ENCODE data around the gene SLC7A1. TPM values are rescaled to one million over a fixed set of nuclear protein-coding genes. Genes with fewer than 3 reads are reported as not detected.

SLC7A1 gene
- total and polyA plus RNA-seq, 4 donors, result 0.90 to 22.6 (median 1.4) TPM

DNA sequence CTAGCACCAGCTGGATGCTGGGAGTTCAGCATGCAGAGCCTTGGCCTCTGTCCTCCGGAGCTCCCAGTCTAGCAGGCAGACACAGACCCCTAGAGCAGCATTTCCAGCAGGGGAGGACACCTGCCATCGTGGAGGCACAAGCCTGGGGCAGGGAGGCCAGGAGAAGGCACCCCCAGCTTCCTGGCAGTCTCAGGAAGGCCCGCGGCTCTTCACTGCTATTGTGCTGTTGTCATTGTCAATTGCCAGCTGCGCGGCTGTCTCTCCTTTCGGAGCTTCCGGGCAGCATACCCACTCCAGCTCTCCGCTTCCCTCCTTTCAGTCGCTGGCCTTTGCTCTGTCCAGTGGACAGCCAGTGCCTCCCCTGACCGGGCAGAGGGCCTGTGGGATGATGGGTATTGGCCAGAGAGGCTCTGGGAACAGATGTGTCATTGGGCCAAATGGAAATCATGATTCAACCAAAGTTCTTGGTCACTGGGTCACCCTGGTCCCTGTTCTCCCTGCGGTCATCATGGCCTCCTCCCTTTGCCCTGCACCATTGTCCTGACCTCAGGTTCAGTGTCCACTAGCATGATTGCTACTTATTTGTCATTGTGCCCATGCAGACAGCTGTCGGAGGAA is 93.0 kb downstream of the SLC7A1 start:
- DNase-seq (ENCODE audit: low spot score), result no peak
- no peak overlapping the region for H3K27ac ChIP-seq (ENCODE audit: low read depth in 1 of 2, low read length in 2 of 2)

DNA sequence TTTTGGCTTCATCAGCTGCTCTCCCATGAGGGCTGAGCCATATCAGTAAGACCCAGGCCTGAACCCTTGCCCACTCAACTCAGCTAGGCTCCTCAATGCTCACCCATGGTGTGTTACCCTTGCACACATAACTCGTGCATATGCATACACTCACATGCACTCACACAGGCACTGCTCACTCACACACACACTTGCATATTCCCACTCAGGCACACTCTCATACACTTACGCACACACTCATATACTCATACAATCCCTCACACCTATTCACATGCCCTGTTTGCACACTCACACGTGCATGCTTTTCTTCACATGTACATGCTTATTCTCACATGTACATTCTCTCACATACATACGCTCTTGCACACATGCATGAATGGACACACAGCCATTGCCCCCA is 93.8 kb downstream of the SLC7A1 start:
- Histone ChIP-seq H3K9ac (ENCODE audit: low read depth in 1 of 2, low read length in 2 of 2) (no peak overlapping the region), H3K4me1 (ENCODE audit: control insufficient read depth in 4 of 4, insufficient read depth in 4 of 4, low read length in 3 of 4) (no peaks in the 10 kb centered on the region), H3K9me3 (ENCODE audit: control insufficient read depth in 4 of 4, low read length in 3 of 4) (no peaks in the 10 kb centered on the region), H3K27me3 (ENCODE audit: control insufficient read depth in 4 of 4, insufficient read depth in 4 of 4, low read length in 3 of 4) (peaks cover 0 to 2% (median 0%) of the 10 kb centered on the region in 4 donors), H3K27ac (ENCODE audit: low read depth in 1 of 2, low read length in 2 of 2) (no peak overlapping the region), H3K36me3 (ENCODE audit: control insufficient read depth in 4 of 4, insufficient read depth in 3 of 4, low read depth in 1 of 4, low read length in 3 of 4) (no peaks in the 10 kb centered on the region), H3K4me3 (ENCODE audit: low read depth in 1 of 3, low read length in 3 of 3) (no peak overlapping the region)
- TF ChIP-seq, protein P1, sequence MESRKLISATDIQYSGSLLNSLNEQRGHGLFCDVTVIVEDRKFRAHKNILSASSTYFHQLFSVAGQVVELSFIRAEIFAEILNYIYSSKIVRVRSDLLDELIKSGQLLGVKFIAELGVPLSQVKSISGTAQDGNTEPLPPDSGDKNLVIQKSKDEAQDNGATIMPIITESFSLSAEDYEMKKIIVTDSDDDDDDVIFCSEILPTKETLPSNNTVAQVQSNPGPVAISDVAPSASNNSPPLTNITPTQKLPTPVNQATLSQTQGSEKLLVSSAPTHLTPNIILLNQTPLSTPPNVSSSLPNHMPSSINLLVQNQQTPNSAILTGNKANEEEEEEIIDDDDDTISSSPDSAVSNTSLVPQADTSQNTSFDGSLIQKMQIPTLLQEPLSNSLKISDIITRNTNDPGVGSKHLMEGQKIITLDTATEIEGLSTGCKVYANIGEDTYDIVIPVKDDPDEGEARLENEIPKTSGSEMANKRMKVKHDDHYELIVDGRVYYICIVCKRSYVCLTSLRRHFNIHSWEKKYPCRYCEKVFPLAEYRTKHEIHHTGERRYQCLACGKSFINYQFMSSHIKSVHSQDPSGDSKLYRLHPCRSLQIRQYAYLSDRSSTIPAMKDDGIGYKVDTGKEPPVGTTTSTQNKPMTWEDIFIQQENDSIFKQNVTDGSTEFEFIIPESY (IDR thresholded peaks at IDR 0.05), result no peak
- TF ChIP-seq EGR1 (IDR thresholded peaks at IDR 0.05; ENCODE audit: low read depth in 2 of 2) (no peak), REST (IDR thresholded peaks at IDR 0.05) (no peak), GABPA (IDR thresholded peaks at IDR 0.05 in 1 of 2, conservative IDR thresholded peaks at IDR 0.05 in 1 of 2) (no peak), HNF4G (IDR thresholded peaks at IDR 0.05) (no peak), SP1 (IDR thresholded peaks at IDR 0.05) (no peak), FOXA1 (IDR thresholded peaks at IDR 0.05) (no peak), TAF1 (conservative IDR thresholded peaks at IDR 0.05) (no peak), CTCF (IDR thresholded peaks at IDR 0.05; ENCODE audit: low read depth, low read length, missing input control) (no peak), RXRA (IDR thresholded peaks at IDR 0.05) (no peak), JUND (IDR thresholded peaks at IDR 0.05) (no peak), HNF4A (conservative IDR thresholded peaks at IDR 0.05) (no peak), FOXA2 (IDR thresholded peaks at IDR 0.05) (no peak), NR2F2 (IDR thresholded peaks at IDR 0.05) (no peak), YY1 (IDR thresholded peaks at IDR 0.05) (no peak), MAX (IDR thresholded peaks at IDR 0.05) (no peak), RAD21 (IDR thresholded peaks at IDR 0.05) (no peak)
- TF ChIP-seq, protein P2, sequence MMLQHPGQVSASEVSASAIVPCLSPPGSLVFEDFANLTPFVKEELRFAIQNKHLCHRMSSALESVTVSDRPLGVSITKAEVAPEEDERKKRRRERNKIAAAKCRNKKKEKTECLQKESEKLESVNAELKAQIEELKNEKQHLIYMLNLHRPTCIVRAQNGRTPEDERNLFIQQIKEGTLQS (IDR thresholded peaks at IDR 0.05), result no peak
- DNase-seq (ENCODE audit: low spot score), result no peak
- WGBS, result 92% methylated on average over 4 of the region's 4 CpGs

More for the DNA sequence above, 93.0 kb downstream of the SLC7A1 start:
- Histone ChIP-seq H3K36me3 (ENCODE audit: control insufficient read depth in 4 of 4, insufficient read depth in 3 of 4, low read depth in 1 of 4, low read length in 3 of 4) (no peaks in the 10 kb centered on the region), H3K9ac (ENCODE audit: low read depth in 1 of 2, low read length in 2 of 2) (no peak overlapping the region), H3K4me3 (ENCODE audit: low read depth in 1 of 3, low read length in 3 of 3) (no peak overlapping the region), H3K27me3 (ENCODE audit: control insufficient read depth in 4 of 4, insufficient read depth in 4 of 4, low read length in 3 of 4) (peaks cover 0 to 2% (median 0%) of the 10 kb centered on the region in 4 donors), H3K9me3 (ENCODE audit: control insufficient read depth in 4 of 4, low read length in 3 of 4) (no peaks in the 10 kb centered on the region), H3K4me1 (ENCODE audit: control insufficient read depth in 4 of 4, insufficient read depth in 4 of 4, low read length in 3 of 4) (no peaks in the 10 kb centered on the region)
- TF ChIP-seq GABPA (IDR thresholded peaks at IDR 0.05 in 1 of 2, conservative IDR thresholded peaks at IDR 0.05 in 1 of 2) (no peak), HNF4A (conservative IDR thresholded peaks at IDR 0.05) (peak in 1 of 2 donors; percentile 25)
- 90% methylated on average over 13 of the region's 13 CpGs for WGBS
